NCI-H345 (cell line): Measurements from ENCODE around the gene FOXF2.
A peak's percentile ranks its signal among the peaks of the same experiment; 100 is the strongest.

Source experiments
- DNase-seq: peaks from one replicate; lab custom pipeline; 2025; lab: John Stamatoyannopoulos, UW

FOXF2 gene

DNA sequence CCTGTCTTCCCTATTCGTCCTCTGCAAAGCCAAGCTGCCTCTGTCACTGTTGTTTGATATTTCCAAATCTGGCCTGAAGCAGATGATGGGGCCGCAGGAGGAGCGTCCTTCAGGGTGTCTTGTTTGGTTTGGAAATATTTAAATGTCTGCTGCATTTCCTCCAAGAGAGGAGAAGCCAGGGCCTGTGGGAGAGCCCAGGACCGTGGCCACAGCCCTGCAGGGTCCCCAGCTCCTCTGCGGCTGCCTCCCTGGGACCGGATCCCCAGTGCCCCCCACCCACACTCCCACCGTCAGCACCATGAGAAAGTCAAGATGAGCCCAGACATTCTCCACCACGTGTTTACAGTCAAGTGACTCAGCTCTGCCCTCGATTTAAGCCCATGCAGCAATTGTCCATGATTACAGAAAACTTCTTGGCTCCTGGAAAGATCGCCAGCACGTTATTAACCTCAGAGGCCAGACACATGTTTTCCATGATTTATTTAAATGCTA is 18.2 kb downstream of the FOXF2 start:
- DNase-seq = no peak

DNA sequence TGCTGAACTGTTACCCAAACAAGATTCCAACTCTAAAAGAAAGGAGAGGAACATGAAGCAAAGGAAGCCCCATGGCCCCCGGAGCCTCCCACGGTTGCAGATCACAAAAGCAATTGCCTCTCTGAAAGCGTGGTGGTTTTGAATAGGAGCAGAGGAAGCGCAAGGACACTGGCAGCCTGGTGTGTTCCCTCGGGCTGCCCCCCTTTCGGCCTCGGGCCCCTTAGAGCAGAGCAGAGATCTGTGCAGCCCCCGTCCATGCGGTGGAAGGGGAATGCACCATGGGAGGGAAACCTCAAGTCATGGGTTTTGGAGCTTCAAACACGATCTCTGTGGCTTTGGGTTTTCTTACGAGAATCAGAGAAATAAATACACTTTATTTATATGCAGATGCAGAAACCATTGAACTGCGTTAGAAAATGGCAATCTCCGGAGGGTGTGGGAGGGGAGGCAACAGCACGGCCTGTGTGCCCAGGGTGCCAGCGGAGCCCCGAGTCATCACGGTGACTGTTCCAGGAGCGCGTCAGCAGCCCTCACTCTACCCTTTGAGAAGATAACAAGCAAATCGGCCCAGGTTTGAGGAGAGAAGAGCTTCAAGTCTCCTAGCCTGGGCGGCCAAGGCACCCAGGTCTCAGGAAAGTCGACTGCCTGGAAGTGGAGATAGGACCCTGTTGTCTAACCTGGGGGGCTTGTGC is 20.5 kb downstream of the FOXF2 start:
- no peak for DNase-seq

DNA sequence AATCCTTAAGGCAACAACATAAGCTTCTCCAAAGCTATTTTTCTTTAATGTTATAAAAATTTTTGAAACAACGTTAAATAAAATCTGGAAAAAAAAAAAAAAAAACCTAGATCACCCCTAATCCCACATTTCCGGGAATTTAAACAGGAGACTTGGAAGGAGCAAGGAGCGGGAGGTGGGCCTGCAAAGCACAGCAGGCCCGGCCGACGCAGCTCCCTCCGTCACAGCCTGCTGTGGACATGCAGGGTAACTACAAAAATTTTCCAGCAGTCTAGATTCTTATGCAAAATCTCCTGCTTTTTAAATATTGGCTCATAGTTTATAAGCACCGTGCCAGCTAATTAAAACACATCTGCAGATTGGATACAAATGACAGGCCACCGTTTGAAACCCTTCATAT is 23.5 kb downstream of the FOXF2 start:
- no peak for DNase-seq

DNA sequence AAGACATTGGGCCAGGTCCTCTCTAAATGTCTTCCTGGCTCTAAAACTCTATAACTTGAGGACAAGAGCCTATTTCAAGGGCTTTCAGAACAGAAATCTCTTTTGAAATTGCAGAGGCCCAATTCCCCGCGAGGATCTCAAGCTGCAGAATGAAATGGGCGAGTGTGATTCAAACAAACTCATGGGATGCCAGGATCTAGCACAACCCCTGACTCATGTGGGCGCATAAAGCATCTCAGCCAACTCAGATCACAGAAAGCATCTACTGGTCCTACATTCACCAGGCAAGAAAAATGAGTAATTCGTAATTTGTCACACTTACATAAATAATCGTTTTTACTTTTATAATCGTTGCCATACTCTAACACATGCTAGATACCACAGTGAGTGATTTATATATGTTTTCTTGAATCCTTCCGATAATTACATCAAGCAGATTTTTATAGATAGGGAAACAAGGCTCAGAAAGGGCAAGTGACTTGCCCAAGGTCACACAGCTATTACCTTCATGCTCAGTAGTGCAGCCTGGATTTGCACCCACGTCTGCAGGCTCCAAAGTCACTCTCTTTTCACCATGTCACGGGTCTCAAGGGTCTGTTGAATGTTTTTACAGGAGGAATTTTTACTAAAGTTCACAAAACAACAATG is 26.2 kb downstream of the FOXF2 start:
- no peak for DNase-seq

DNA sequence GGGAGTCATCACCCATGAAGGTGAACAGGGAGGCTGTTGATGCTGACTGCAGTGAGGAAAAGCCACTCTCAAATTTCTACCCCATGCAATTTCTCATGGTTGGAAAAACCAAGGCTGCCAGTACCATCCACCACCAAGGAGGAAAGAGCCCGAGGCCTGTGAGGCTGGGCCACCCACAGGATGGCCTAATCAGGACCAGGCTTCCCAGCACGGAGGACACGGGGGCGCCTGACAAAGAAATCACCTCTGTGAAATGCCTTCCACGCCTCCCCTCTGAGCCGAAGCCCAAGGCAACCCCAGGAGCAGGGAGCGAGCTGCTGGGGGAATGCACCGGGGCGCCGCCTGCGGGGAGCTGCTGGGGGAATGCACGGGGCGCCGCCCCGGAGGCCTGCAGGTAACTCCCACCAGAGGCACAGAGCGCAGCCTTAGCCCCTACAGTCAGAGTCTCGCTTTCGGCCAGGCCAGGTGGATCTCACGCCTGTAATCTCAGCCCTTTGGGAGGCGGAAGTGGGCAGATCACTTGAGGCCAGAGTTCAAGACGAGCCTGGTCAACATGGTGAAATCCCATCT is 26.9 kb downstream of the FOXF2 start:
- DNase-seq = no peak

DNA sequence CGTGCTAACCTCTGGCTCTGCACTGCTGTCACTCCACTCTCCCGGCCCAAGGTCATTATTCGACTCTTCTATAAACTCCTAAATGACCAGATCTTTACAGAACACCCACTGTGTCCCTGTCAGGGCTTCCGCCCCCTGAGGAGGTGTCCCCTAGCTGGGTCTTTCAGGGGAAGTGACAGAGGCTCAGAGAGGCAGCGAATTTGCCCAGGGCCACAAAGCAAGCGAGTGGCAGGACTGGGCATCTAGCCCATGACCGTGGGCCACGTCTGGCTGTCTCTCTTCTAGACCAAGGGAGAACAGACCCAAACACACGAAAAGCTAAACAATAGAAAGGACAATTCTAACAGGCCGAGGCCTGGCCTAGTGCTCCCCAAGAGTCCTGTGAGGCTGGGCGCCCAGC is 27.4 kb downstream of the FOXF2 start:
- DNase-seq = no peak

DNA sequence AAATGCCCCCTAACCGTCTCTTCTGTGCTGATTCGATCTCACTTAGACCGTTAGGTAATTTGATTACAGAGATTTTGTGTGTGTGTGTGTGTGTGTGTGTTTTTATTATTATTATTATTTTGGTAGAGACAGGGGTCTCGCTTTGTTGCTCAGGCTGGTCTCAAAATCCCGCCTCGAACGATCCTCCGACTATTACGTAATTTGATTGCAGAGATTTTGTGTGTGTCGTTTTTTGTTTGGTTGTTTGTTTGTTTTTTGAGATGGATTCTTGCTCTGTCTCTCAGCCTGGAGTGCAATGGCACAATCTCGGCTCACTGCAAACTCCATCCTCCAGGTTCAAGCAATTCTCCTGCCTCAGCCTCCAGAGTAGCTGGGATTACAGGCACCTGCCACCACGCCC is 28.3 kb downstream of the FOXF2 start:
- no peak for DNase-seq

DNA sequence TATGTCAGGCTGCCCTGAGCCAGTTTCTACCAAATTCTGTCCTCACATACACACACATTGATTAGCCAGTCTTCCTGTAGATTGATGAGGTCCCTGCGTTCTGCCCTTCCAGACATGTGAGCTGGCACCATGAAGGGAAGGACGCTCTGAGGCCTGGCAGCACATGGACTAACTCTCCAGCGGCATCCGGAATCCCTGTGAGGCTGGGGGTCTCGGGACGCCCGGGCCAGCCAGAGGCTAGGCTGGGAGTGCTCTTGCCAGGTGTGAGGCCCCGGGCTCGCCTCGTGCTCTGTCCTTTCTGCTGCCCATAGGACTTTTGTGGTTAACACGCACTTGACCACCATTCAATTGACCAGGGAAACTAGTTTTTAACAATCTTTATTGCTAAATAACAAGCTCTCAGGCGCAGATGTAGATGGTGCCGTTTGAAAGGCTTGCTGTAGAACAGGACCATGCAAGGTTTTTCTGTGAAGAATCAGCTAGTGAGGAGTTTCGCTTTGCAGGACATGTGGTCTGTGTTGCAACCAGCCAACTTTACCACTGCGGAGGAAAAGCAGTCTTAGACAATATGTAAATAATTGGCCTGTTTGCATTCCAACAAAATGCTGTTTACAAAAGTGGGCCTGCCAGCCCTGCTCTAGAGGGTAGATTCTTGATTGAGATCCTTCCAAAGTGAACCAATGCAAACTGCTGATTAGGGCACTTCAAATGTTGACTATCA is 29.3 kb downstream of the FOXF2 start:
- DNase-seq = no peak

DNA sequence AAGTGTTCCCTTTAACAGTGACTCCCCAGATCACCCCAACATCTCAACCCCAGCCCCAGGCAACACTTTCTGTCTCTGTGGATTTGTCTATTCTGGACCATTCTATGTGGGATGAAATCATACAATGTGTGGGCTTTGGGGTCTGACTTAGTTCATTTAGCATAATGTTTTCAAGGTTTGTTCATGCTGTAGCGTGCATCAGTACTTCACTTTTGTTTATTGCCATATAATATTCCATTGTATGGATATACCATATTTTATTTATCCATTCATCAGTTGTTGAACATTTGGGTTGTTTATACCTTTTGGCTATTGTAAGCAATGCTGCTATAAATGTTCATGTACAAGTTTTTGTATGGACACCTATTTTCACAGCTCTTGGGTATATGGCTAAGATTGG is 31.0 kb downstream of the FOXF2 start:
- DNase-seq = no peak

DNA sequence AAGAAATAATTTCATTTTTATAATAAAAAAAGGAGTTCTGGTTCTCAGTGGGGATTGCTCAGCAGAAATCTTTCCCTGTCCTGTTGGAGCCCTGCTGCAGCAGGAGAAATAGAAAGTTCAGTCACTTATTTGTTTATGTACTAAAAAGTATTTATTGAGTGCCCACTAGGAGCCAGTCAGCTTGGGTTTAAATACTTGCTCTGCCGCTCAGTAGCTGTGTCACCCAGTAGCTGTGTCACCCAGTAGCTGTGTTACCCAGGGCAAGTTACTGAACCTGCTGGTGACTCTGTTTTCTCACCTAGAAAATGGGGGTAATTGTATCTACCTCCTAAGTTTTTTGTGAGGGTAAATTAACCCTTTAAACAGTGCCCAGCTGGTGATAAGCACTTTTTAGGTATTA is 32.9 kb downstream of the FOXF2 start:
- DNase-seq = no peak

DNA sequence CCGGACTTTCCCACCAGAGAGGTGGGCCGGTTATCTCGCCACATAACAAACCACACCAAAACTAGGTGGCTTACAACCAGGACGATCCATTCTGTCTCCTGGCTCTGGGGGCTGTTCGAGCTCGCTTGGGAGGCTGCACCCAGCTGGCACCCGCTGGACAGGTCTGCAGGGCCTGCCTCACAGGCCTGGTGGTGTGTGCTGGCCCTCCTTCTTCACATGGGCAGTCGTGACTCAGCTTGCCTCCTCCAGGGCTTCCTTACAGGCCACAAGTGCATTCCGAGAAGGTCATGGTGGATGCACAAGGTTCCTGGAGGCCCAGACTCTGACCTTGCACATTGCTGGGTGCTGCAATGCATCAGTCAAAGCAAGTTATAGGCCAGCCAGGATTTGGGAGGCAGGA is 34.2 kb downstream of the FOXF2 start:
- DNase-seq = no peak

DNA sequence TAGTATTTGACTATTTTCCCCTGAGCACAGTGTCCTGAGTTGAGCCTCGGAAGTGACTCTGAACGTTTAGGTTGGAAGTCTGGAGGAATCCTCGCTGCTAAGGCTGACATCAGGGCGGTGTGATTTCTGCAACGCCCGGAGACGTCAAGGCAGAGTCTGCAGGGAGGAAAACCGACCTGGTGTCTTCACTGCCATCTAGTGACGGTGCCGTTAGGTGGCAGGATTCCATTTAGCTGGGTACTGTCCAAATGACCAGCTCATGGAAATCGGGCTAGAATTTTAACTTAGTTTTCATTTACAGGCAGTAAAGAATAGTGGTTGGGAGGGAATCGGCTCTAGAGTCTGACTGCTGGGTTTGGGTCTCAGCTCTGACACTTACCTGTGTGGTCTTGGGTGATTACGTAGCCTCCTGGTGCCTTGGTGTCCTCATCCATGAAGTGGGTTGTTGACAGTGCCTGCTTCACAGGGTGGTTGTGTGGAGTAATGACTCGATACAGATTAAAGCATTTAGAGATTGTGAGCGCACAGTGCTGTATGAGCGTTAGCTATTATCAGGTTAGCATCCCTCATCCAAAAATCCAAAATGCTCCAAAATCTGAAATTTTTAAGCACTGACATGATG is 35.0 kb downstream of the FOXF2 start:
- DNase-seq = peak; percentile 0

DNA sequence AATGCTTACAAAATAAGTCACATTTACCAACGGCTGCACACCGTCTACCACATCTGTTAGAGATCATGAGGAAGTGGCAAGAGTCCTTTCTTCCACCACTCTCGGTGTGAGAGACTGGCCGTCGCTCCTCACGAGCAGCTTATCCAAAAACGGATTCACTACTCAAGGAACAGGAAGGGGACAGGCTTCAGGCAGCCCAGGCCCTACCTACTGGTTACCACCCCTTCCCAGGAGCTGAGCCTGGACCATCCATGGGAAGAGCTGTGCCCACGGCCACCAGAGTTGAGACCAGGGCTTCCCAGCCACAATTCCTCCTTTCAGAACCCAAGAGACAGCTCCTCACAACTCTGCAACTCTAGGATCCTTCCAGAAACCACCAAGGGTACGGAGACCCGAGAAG is 37.0 kb downstream of the FOXF2 start:
- DNase-seq = no peak

DNA sequence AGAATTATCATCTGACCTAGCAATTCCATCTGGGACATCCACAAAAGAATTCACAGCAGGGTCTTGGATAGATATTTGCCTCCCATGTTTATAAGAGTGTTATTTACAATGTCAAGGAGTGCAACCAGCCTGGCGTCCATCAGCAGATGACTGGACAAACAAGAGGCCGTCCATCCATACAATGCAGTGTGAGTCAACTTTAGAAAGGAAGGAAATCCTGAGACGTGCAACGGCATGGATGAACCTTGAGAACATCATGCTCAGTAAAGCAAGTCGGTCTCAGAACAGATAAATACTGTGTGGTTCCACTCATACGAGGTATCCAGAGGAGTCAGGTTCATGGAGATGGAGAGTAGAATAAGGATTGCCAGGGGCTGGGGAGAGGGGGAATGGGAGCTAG is 46.4 kb downstream of the FOXF2 start:
- no peak for DNase-seq

DNA sequence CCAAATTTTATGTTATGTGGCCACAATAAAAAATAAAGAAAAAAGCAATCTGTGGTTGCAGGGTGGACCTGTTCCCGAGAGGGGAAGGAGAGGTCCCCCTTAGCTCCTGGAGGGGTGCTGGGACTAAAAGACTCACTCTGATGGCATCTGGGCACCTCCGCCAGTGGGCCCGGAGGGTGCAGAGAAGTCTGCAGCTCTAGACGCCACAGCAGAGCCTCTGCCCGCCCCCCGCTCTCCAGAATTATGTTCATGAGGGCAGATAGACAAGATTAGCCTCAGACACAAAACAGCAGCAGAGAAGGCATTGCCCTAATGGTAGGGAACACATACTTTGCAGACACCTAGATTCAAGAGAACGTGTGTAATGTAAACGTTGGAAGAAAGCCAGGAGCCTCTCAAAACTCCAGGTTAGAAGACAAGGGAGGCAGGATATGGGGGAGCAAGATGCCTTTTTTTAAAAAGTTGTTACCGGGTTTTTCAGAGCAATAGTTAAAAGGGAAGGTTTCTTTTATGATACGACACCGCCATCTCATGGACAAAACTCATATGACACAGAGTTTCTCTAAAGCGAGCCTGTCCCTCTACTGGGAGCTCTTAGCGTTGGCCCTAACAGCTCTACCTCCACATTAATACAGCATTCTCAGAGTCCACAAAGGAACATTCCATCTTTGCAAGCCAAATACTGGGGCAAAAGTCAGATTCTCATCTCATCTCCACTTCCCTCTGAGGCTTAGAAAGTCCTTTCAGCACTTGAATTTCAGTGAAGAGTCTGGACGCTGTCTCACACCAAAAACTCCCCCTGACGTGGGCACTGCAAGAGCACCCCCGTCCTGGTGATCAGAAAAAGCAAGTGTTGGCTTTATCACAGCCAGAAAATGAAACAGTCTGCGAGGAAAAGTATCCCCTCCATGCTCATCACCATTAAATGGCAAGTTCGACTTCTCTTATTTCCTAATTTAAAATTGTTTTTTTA is 47.2 kb downstream of the FOXF2 start:
- DNase-seq = peak; percentile 0

DNA sequence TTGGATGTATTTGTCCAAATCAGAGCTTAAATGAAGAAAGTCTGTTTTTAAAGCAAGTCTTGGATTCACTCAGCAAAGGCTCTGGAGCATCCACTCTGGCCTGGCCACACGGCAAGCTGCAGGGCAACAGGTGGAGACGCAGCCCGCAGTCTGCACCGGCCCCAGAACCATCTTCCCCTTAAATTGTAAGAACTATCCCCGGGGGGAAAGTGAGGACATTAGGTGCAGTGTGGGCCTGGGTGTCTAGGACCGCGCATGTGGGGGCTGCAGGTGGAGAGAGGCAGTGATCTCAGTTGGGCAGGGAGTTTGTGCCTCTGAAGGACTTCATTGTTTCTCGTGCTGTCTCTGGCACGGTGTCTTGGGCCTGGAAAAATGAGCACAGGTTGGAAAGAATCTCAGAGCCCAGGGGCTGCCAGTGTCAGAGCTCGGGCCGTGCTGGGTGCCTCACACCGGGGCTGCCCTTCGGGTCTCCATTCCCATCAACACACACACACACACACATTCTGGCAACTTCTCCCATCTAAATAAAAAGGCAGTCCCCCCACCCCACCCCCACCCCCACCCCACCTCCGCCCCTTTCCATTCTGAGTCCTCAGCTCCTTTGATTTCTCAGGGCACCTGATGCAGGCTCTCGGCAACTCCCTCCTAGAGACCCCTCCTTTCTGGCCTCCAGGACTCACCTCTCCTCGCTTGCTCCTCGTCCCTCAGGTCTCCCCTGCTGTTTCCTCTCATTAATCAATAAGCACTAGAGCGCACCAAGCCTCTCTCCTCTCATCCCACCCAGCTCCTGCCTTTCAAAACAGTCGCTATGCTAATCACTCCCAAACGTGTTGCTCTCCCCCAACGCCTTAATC is 48.4 kb downstream of the FOXF2 start:
- DNase-seq = no peak

DNA sequence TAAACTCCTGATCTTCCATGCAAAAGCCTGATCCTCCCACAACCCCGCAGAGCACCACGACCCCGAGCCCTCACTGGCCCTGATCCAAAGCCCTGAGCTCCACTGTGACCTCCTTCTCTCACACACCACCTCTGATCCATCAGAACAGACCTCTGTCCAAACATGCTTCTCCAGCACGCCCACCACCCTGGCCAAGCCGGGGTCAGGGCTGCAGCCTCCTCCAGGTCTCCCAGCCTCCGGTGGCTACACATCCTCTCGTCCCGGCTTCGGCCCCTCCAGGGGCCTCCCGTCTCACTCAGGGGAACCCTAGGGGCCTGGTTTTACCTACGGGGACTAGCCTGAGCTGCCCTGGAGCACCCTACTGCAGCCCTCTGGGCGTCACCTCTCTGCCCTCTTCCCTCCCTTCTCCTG is 49.1 kb downstream of the FOXF2 start:
- DNase-seq = no peak

DNA sequence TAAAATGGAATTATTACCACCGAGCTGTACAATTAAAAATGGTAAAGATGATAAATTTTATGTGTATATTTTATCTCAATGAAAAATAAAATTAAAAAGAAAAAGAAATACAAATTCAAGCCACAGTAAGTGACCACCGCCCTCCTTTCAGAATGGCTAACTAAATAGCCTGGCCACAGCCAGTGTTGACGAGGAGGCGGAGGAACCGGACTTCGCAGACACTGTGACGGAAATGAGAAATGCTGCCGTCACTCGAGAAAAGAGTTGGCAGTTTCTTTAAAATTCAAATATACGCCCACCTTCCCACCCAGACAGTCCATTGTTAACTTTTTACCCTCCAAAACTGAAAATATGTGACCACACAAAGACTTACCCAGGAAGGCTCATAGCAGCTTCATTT is 50.0 kb downstream of the FOXF2 start:
- no peak for DNase-seq

DNA sequence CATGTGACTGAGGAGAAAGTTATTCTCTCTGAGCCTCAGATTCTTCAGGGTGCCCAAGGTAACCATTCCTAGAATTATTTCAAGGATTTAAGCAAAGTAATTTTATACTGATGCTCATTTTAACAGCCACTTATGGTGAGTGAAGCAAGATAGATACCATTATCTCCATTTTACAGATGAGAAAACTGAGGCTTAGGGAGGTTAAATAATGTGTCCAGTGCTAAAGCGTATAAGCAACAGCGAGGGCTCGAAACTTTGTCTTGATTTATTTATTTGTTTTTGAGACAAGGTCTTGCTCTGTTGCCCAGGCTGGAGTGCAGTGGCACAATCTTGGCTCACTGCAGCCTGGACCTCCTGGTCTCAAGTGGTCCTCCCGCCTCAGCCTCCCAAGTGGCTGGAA is 53.6 kb downstream of the FOXF2 start:
- DNase-seq = no peak
